Spleen (tissue), 11 donors: Measurements from ENCODE around the gene DUSP22. TPM values are rescaled to one million over a fixed set of nuclear protein-coding genes. Genes with fewer than 3 reads are reported as not detected.

ENCODE experiments used
- DNase-seq: peaks from one replicate; pipeline ENCODE4 v3.0.0-alpha.2; 2020
- H3K27ac ChIP-seq, 8 donors: fragments of 200-600 bp; sonication (generic) in 7 of 8; 1 replicate in 4 of 8; 2 replicates in 4 of 8; pipeline versions ENCODE4 v1.5.0 to v1.8.0; 2016 to 2021; ENCODE audit warnings: inconsistent platforms in 4 of 8, mild to moderate bottlenecking in 4 of 8, moderate library complexity in 1 of 8
- H3K27me3 ChIP-seq, 7 donors: fragments of 200-600 bp; sonication (generic) in 6 of 7; replicated peaks in 1 of 7; 1 replicate in 4 of 7; 2 replicates in 3 of 7; pipeline versions ENCODE4 v1.5.0 to v1.8.0; 2016 to 2021; ENCODE audit warnings: inconsistent platforms in 3 of 7, mild to moderate bottlenecking in 1 of 7
- H3K36me3 ChIP-seq, 6 donors: fragments of 200-600 bp; sonication (generic) in 5 of 6; 1 replicate in 4 of 6; 2 replicates in 2 of 6; pipeline versions ENCODE4 v1.5.0 to v1.8.0; 2016 to 2021; ENCODE audit warnings: inconsistent platforms in 2 of 6
- H3K4me1 ChIP-seq, 6 donors: fragments of 200-600 bp; sonication (generic) in 5 of 6; 1 replicate in 3 of 6; 2 replicates in 3 of 6; pipeline versions ENCODE4 v1.5.0 to v1.8.0; 2016 to 2021; ENCODE audit warnings: inconsistent platforms in 3 of 6
- H3K4me3 ChIP-seq, 8 donors: fragments of 200-600 bp; sonication (generic) in 7 of 8; 1 replicate in 4 of 8; 2 replicates in 4 of 8; pipeline versions ENCODE4 v1.5.0 to v1.8.0; 2016 to 2021; ENCODE audit warnings: inconsistent platforms in 4 of 8, mild to moderate bottlenecking in 4 of 8, moderate library complexity in 2 of 8
- H3K9me3 ChIP-seq, 8 donors: fragments of 200-600 bp; sonication (generic) in 7 of 8; 1 replicate in 4 of 8; 2 replicates in 4 of 8; pipeline versions ENCODE4 v1.5.0 to v1.8.0; 2016 to 2021; ENCODE audit warnings: inconsistent platforms in 4 of 8
- POLR2A ChIP-seq, 3 donors: fragments of 450-650 bp; IDR thresholded peaks; one replicate each; pipeline ENCODE4 v1.5.1; 2017; ENCODE audit warnings: antibody characterized with exemption in 3 of 3, mild to moderate bottlenecking in 1 of 3
- POLR2AphosphoS5 ChIP-seq, 3 donors: sonication (generic); formaldehyde crosslinking; IDR thresholded peaks; one replicate each; pipeline ENCODE4 v1.5.1; 2017; ENCODE audit warnings: antibody characterized with exemption in 3 of 3
- WGBS, 5 donors: extraction: QIAGEN DNeasy Blood & Tissue Kit in 3 of 5; methylation state at CpG; one replicate each; pipeline versions ENCODE4 v1.1.5 to v1.1.7; 2013 to 2018; 5-methylcytosine and 5-hydroxymethylcytosine counted together
- intact Hi-C: fragments of 100-400 bp; cut with DNase I; formaldehyde crosslinking; loops from one replicate; pipeline ENCODE4 v1.15.0; 2023; ENCODE audit warnings: low total_unique reads
- polyA plus RNA-seq, 3 donors: library from polyadenylated mRNA; stranded (reverse); fragments of 200-250 nt; gene quantifications; one replicate each; pipeline ENCODE4 v1.2.1, GENCODE V29; 2013
- total RNA-seq, 7 donors: library from RNA; depleted of rRNA in 3 of 7; stranded (reverse); fragments of >200 nt in 3 of 7; fragmentation: NEBNext Ultra II Directional in 4 of 7; extraction: Animal tissue kit (Norgen Biotek cat#: 25700) in 4 of 7; gene quantifications; one replicate each; pipeline versions ENCODE4 v1.1.0 to v1.2.1, GENCODE V29; 2016 to 2021
- TF ChIP-seq, protein P1 (sequence below), 11 experiments: fragments of 200-600 bp in 7 of 11; fragments of 450-650 bp in 4 of 11; sonication (generic) in 4 of 11; IDR thresholded peaks in 8 of 11; conservative IDR thresholded peaks in 3 of 11; 1 replicate in 7 of 11; 2 replicates in 4 of 11; pipeline versions ENCODE4 v1.4.0 to v1.8.0; 2016 to 2021; ENCODE audit warnings: antibody characterized with exemption in 11 of 11, inconsistent platforms in 4 of 11, mild to moderate bottlenecking in 1 of 11
- donor health status: healthy with polysubstance abuse.
- donor health status: DM: no; HTN: no; CAD: no; lungs with moderate emphysema.
- donor health status: DM: no; HTN: no; CAD: no.
- donor health status: Bipolar disorder and iron deficiency.
- donor health status: healthy.
- donor health status: DM: no; HTN: no; CAD: no.
- donor health status: DM: yes; HTN: yes; CAD: no.

The DUSP22 gene
- total and polyA plus RNA-seq, 10 donors, result 41.2 to 120 (median 69.4) TPM

DNA sequence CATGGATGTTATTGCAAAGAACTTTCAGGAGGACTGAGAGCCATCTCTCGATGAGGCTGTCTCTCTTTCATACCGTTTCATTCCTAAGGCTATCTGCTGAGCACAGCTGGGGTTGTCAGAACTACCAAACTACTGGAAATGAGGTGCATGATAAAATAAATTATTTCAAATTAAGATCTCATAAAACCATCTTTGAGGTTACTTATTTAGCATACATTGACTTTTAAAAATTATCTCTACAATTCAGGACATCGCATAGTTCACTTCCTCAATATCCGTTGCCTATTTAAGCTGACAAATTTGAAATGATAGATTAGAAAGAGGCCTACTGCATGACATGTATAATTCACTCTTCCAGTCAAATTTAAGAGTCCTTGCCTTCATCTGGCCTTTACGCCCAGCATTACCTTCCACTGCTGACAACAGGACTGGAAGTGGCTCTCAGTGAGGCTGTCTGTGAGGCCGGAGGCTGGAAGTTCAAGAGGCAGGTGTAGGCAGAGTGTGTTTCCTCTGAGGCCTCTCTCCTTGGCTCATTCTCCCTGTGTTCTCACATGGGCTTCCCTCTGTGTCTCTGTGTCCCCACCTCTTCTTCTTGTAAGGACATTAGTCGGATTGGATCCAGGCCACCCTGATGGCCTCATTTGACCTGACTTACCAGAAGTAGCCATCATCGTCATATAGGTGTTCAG lies 12.8 kb upstream of the DUSP22 start:
- Histone ChIP-seq H3K27me3 (peaks cover 0 to 4% (median 0%) of the 10 kb centered on the region in 7 donors), H3K36me3 (no peaks in the 10 kb centered on the region), H3K9me3 (no peaks in the 10 kb centered on the region), H3K4me1 (peaks cover 0 to under 1% (median 0%) of the 10 kb centered on the region in 6 donors), H3K4me3 (no peak overlapping the region), H3K27ac (no peak overlapping the region)
- intact Hi-C loops, result no loop called here
- DNase-seq, result no peak
- 72 to 83% (median 74%) methylated on average over 8 of the region's 8 CpGs for WGBS, 5 donors
- TF ChIP-seq, protein P1, sequence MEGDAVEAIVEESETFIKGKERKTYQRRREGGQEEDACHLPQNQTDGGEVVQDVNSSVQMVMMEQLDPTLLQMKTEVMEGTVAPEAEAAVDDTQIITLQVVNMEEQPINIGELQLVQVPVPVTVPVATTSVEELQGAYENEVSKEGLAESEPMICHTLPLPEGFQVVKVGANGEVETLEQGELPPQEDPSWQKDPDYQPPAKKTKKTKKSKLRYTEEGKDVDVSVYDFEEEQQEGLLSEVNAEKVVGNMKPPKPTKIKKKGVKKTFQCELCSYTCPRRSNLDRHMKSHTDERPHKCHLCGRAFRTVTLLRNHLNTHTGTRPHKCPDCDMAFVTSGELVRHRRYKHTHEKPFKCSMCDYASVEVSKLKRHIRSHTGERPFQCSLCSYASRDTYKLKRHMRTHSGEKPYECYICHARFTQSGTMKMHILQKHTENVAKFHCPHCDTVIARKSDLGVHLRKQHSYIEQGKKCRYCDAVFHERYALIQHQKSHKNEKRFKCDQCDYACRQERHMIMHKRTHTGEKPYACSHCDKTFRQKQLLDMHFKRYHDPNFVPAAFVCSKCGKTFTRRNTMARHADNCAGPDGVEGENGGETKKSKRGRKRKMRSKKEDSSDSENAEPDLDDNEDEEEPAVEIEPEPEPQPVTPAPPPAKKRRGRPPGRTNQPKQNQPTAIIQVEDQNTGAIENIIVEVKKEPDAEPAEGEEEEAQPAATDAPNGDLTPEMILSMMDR (IDR thresholded peaks at IDR 0.05 in 8 of 11, conservative IDR thresholded peaks at IDR 0.05 in 3 of 11), result no peak
- TF ChIP-seq POLR2AphosphoS5 (IDR thresholded peaks at IDR 0.05) (no peak), POLR2A (IDR thresholded peaks at IDR 0.05) (no peak)

GRCh38 chr6:280775-281468 lies 11.4 kb upstream of the DUSP22 start:
- Histone ChIP-seq H3K4me1 (peaks cover 0 to 15% (median 0%) of the 10 kb centered on the region in 6 donors), H3K36me3 (no peaks in the 10 kb centered on the region), H3K4me3 (no peak overlapping the region), H3K9me3 (no peaks in the 10 kb centered on the region), H3K27me3 (peaks cover 0 to 4% (median 0%) of the 10 kb centered on the region in 7 donors), H3K27ac (no peak overlapping the region)
- 92 to 94% (median 92%) methylated on average over 10 of the region's 10 CpGs for WGBS, 5 donors
- peak; percentile 71 for DNase-seq
- intact Hi-C loops, result no loop called here
- TF ChIP-seq, protein P1 (IDR thresholded peaks at IDR 0.05 in 8 of 11, conservative IDR thresholded peaks at IDR 0.05 in 3 of 11), result no peak
- TF ChIP-seq POLR2A (IDR thresholded peaks at IDR 0.05) (no peak), POLR2AphosphoS5 (IDR thresholded peaks at IDR 0.05) (no peak)

DNA sequence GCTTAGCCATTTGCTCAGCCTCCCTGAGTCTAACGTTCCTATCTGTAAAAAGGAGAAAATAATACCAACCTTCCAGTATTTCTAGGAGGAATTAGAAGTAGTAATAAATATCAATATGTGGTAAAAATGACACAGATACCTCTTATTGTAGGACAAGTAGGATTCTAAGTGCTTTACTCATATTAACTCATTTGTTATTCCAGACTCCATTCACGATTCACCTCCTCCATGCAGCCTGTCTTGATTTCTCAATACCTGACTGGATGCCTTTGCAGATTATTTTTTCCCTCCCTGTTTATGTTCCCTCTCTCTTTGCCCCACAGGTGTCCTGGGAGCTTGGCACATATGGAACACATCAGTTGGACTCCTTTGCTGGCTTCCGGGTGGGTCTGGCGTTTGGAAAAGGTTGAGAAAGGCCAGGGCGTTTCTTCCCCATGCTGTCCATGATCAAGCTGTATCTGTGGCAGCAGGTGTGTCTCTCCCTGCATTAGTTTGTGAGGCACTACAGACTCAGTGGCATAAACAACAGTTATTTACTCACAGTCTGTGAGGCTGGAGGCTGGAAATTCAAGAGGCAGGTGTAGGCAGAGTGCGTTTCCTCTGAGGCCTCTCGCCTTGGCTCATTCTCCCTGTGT lies 10.7 kb upstream of the DUSP22 start:
- WGBS, 5 donors, result 89 to 91% (median 91%) methylated on average over 7 of the region's 7 CpGs
- intact Hi-C loops, result no loop called here
- H3K4me3 ChIP-seq, result no peak overlapping the region
- H3K9me3 ChIP-seq, result no peaks in the 10 kb centered on the region
- no peak overlapping the region for H3K27ac ChIP-seq
- H3K27me3 ChIP-seq, result peaks cover 0 to 4% (median 0%) of the 10 kb centered on the region in 7 donors
- DNase-seq, result no peak
- TF ChIP-seq POLR2AphosphoS5 (IDR thresholded peaks at IDR 0.05) (no peak), POLR2A (IDR thresholded peaks at IDR 0.05) (no peak)
- TF ChIP-seq, protein P1 (IDR thresholded peaks at IDR 0.05 in 8 of 11, conservative IDR thresholded peaks at IDR 0.05 in 3 of 11), result no peak
- H3K36me3 ChIP-seq, result no peaks in the 10 kb centered on the region
- peaks cover 0 to 22% (median 1%) of the 10 kb centered on the region in 6 donors for H3K4me1 ChIP-seq
